Stimulated activated CD4-positive, alpha-beta T cell treated with anti-CD3 and anti-CD28 coated beads, Interleukin-1b, Interleukin-23, amount 100 ng/mL, for 4 hours (primary cell): ENCODE measurements around the gene TMEM266.
A peak's percentile ranks its signal among the peaks of the same experiment; 100 is the strongest.

Source experiments
- DNase-seq, 2 donors: peaks; one replicate each; pipeline ENCODE4 v3.0.0-alpha.2; 2020; ENCODE audit warnings: low read depth in 2 of 2

Gene TMEM266

GRCh38 chr15:76183930-76184649 lies 124.3 kb downstream of the TMEM266 start:
- no peak for DNase-seq

- DNase-seq: no peak
Measured at GRCh38 chr15:76184650-76185035, 124.9 kb downstream of the TMEM266 start.

- DNase-seq: no peak
Measured at GRCh38 chr15:76185716-76186115, 125.9 kb downstream of the TMEM266 start.

DNA sequence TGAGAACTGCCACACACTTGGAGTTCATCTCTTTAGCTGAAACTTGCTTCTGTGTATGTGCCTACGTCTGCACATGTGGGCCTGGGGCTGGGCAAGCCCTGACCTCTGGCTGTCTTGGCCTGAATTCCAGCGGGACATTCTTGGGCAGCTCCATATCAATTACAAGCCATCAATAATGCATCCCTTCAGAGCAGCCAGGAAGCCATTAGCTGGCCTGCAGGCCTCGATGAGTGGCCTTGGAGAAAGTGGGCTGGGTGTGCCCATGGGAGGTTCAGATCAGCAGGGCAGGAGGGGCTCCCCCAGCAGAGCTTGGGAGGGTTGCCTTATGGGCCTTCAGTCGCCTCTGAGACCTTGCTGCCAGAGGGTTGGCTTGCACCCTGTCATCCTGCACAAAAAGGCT lies 127.4 kb downstream of the TMEM266 start:
- no peak for DNase-seq

DNA sequence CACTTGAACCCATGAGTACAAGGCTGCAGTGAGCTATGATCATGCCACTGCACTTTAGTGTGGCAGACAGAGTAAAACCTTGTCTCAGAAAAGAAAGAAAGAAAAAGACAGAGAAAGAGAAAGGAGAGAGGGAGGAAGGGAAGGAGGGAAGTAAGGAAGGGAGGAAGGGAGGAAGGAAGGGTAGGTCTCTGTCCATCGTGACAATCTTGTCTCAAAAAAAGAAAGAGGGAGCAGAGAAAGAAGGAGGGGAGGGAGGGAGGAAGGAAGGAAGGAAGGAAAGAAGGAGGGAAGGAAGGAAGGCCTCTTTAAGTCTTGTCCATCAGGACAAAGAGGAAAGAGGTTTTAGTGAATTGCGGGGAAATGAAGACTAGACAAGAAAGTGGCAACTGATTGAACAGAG lies 129.3 kb downstream of the TMEM266 start:
- DNase-seq: no peak

- DNase-seq: no peak
Measured at GRCh38 chr15:76190070-76190564, 130.3 kb downstream of the TMEM266 start.

- DNase-seq: peak; percentile 49 to 63
Measured at GRCh38 chr15:76190751-76191538, 131.2 kb downstream of the TMEM266 start.

GRCh38 chr15:76191539-76192244 lies 131.9 kb downstream of the TMEM266 start:
- no peak for DNase-seq

GRCh38 chr15:76192715-76193114 lies 132.9 kb downstream of the TMEM266 start:
- DNase-seq: no peak

- DNase-seq: no peak
Measured at GRCh38 chr15:76193934-76194333, 134.1 kb downstream of the TMEM266 start.

GRCh38 chr15:76195506-76196268 lies 135.9 kb downstream of the TMEM266 start:
- DNase-seq: no peak

GRCh38 chr15:76196269-76197231 lies 136.8 kb downstream of the TMEM266 start:
- no peak for DNase-seq

DNA sequence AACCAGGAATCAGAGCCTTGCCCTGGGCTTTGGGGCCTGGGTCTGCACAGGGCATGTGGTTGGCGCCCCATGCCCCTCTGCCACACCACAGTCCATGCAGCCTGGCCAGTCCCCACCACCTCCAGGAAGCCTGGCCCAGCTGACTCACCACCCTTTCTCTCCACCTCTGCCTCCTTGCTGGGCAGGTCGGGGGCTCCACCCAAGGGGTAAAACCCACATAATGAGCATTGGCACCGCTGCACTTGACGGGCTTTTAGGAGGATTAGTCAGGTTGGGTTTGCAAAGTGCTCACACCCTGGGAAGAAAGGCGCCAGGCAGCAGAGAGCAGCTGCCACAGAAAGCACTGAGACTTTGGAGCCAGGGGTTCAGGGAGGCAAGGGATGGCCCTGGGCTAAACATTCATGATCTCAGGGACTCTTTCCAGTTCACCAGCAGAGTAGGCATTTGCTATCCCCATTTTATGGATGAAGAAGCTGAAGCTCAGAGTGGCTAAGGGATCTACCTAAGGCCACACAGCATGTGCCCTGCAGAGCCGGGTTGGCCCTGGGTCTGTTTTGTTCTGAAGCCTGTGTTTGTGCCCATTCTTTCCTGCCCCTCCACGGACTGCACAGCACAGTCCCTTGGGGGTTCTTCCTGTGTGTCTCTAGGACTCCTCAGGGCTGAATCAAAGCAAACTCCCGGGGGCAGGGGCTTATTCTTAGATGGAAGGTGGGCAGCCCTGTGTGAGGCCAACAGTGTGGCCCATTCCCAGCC lies 138.1 kb downstream of the TMEM266 start:
- DNase-seq: no peak

- DNase-seq: no peak
Measured at GRCh38 chr15:76198456-76199105, 138.8 kb downstream of the TMEM266 start.

DNA sequence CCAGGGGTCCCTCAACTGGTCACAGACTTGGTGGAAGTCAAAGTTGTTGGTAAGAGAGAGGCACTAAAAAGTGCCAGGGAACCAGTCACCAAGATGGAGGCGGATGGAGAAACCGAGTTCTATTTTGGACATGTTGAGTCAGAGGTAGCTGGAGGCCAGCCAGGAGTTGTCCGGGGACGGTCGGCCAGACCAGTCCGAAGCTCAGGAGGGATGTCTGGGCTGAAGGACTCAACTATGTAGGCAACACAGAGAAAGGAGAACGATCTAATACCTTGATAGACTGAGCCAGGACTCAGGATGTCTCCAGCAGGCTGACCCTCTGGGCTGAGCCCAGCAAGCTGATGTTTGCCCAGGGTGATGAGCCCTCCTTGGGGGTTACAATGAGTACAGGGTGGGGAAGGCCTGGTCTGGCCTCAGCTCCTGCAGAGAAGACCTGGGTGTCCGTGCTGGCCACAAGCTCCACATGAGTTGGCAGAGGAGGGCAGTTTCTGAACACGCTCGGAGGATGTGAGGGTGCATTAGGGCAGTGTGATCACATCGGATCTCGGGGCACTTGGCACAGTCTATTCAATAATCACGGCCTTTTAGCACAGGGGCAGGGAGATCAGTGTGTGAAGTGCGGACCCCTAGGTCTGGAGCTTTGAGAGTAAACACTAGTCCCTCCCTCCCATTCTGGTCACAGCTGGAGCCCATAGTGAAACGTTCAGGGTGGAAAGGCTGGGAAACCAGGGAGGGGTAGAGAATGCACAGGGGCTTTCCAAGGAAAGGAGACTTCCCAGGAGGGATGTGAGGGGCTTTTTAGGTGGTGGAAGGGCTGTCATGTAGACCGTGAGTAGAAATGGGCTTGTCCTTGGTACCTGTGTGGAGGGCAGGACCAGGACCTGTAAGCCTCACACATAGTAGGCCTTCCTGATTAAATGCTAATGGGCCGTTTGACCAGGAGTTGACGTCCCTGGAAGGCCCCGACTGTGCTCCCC lies 139.6 kb downstream of the TMEM266 start:
- no peak for DNase-seq

DNA sequence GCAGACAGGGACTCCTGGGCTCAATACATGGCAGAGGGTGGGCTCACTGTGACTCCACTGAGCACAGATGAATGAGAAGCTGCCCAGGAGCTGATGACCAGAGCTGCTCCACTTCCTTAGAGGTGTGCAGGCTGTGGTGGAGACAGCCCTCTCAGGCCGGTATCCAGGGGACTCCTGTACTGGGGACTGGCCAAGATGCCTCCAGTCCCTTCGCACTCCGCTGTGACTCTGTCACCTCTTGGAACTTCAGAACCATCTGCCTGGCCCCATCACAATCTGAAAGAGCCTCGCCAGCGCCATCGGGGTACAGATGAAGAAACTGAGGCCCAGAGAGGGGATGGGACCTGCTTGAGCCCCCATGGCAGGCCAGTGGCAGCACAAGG lies 140.3 kb downstream of the TMEM266 start:
- DNase-seq: no peak

GRCh38 chr15:76200641-76201105 lies 140.9 kb downstream of the TMEM266 start:
- DNase-seq: no peak
